DOHH2 (cell line): ENCODE results near the gene RAB6B.

Experiments used
- CTCF ChIP-seq: fragments of 200-600 bp; sonication (generic); IDR thresholded peaks from one replicate; pipeline ENCODE4 v1.5.1; 2014; ENCODE audit warnings: antibody characterized with exemption, mild to moderate bottlenecking, low read depth, low read length; ENCODE audit not compliant: poor library complexity, severe bottlenecking
- EZH2phosphoT487 ChIP-seq: fragments of 200-600 bp; sonication (generic); IDR thresholded peaks from 2 replicates; pipeline ENCODE4 v1.6.1; 2017; ENCODE audit warnings: borderline replicate concordance, mild to moderate bottlenecking, antibody characterized with exemption, low read length, moderate library complexity, mixed read lengths

GRCh38 chr3:133777807-133778568 lies 117.7 kb downstream of the RAB6B start:
- TF ChIP-seq CTCF = no peak
- TF ChIP-seq EZH2phosphoT487 = no peak
